ENCODE data around the gene PERCC1.

Gene PERCC1

GRCh38 chr16:1412847-1413246 is 18.0 kb upstream of the PERCC1 start:
- no peak for DNase-seq (ENCODE audit: low spot score)

DNA sequence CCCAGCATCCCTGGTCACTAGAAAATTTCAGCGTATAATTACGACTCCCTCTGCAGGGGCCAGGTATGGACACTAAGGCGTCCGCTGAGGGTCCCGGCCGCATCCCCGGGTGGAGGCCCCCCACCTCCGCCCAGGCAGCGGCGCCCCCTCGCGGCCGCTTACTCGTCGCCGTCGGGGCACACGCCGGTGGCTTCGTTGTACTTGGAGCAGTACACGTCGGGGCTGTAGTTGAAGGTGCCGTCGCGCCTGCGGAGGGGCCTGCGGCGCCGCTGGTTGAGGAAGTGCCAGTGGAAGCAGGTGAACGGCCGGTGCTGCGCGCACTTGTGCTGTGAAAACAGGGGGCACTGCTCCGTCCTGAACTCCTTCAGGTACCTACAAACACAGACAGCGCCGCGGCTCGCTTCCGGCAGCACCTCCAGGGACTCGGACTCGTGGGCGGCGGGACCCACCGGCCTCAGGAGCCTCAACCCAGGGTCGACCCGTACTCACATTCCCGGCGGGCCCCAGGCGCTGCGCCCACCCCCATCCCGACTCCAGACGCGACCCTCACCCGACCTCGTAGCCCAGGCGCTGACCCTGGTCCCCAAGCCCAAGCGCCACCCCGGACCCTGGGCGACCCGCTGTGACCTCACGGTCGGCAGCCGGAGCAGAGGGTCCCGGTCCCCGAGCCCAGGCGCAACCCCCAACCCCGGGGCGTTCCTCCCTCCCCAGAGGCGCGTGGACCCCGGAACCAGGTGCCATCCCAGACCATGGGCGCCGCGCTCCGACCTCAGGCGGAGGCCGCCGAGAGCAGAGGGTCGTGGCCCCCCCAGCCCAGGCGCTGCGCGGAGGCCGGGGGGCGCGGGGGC is 17.0 kb upstream of the PERCC1 start:
- DNase-seq (ENCODE audit: low spot score): peak; percentile 56

GRCh38 chr16:1414532-1415260 is 16.2 kb upstream of the PERCC1 start, which contains the start of gene UNKL:
TSS of gene UNKL (minus strand) at chr16:1414704. CDS start at chr16:1414691, 13 bp downstream.
- DNase-seq (ENCODE audit: low spot score): peak; percentile 53

DNA sequence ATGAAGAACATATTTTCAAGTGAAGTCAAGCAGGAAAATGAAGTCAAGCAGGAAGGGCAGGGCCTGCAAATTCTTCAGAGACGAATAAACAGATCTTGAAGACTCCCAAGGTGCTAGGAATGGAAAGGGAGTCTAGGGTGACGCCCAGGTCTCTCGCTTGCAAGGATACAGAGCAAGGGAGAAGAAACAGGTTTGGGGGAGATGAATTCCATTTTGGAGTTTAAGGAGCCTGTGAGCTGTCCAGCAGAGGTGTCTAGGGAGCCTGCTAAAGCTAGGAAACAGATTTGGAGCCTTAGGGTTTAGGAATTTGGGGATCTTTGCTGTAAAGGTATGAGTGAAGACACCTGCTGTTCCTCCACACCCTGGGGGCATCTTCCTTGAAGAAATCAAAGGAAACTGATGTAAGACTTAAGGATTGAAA is 14.3 kb upstream of the PERCC1 start:
- peak; percentile 52 for DNase-seq (ENCODE audit: low spot score)

DNA sequence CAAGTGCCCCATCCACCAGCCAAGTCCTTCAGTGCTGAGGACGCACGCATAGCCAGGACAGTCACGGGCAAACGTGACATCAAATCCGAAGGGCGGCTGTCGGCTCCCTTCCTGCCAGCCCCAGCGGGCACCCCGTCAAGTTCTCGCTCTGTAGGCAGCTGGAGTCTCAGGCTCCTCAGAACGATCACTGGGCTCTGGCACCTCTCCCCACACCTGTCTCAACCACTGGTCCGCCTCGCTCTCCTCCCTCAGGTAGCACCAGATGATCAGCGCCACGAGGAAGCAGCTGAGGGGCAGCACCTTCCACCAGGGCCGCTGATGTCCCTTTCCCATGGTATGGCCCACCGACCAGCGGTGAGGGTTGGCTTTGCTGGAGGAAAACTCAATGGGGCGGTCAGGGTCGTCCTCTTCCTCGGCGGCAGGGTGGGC is 10.8 kb upstream of the PERCC1 start:
- no peak for DNase-seq (ENCODE audit: low spot score)

GRCh38 chr16:1422076-1422475 is 8.8 kb upstream of the PERCC1 start:
- no peak for DNase-seq (ENCODE audit: low spot score)

DNA sequence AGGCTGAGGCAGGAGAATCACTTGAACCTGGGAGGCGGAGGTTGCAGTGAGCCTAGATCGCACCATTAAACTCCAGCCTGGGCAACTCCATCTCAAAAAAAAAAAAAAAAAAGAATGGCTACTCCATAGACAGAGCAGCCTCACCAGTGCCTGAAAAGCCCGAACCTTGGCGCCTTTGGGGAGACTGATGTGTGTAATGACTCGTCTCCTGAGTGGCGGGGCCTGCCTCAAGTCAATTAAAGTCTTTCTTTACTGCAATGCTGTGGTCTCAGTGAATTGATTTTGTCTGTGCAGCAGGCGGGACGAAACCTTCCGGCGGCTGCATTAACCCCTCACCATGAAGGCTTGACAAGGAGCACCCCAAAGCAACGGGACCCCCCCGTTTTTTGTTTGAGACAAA is 6.8 kb upstream of the PERCC1 start:
- DNase-seq (ENCODE audit: low spot score): no peak

- no peak for DNase-seq (ENCODE audit: low spot score)
Observed at GRCh38 chr16:1425616-1426370, 5.1 kb upstream of the PERCC1 start.

DNA sequence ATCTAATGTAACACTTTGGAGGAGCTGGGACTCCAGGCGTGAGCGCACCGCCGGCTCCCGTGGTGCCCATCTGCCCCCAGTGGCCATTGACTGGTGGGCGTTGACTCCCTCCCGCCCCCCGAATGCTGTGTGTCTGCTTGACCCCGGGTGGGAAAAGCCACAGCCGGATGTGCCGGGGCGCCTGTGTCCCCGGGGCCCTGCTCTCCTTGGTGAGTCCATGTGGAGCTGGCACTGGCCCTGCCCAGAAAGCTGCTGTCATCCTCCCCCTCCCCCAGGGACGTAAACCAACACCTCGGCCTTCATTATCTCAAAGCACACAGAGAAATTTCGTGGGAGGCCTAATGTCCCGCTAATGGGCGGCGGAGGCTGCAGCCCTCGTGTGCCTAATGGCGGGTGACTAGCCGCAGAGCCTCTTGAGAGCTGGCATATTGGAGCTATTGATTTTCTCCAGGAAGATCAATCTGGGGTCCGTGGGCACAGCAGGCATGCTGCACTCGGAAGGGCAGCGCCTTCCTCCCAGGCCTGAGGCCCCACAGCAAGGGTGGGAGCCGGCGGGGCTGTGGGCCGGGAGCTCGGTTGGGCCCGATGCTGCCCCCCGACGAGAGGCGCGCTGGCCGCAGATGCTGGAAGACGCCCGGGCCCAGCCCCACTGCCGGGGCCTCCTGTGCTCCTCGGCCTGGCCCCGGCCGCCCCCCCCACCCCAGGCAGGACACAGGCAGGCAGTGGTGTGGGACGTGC is 4.0 kb upstream of the PERCC1 start:
- no peak for DNase-seq (ENCODE audit: low spot score)

DNA sequence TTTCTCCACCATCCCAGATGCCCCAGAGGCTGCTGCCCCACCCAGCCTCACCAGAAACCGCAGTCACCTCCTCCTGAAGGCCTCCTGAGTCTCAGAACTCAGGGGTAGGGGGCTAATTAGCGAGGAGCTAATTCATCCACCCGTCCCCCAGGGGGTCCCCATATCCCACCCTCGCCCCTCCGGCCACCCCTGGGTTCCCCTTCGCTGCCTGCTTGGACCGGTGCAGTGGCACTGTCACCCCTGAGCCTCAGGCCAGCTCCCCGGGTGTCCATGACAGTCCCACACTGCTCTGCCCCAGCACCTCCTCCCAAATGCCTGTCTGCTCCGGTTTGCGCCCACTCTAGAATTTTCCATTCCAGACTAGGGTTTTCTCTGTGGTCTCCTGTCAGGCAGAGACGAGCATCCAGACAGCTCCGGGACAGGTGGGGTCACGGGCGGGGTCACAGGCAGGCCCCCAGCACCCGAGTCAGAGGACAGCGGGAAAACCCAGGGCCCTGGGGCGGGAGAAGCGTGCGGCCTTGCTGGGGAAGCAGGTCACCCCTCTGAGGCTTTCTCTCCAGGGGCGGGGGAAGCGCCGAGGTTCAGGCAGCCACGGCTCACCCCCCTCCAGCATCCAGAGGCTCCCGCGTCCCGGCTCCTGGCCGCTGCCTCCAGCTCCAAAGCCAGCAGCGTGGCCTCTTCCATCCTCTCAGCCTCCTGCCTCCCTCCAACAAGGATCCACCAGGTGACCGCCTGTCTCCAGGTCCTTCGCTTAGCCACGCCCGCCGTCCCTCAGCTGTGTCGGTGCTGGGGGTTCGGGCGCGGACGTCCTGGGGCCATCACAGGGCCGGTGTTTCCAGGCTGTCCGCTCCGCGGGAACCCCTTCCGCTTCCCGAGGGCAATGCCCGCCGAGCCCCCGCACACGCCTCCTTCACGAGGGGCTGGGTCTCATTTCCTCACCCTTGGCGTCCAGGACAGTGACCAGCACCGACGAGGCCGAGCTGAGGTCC is 3.1 kb upstream of the PERCC1 start:
- DNase-seq (ENCODE audit: low spot score): no peak

GRCh38 chr16:1428511-1428910 is 2.4 kb upstream of the PERCC1 start:
- no peak for DNase-seq (ENCODE audit: low spot score)

DNA sequence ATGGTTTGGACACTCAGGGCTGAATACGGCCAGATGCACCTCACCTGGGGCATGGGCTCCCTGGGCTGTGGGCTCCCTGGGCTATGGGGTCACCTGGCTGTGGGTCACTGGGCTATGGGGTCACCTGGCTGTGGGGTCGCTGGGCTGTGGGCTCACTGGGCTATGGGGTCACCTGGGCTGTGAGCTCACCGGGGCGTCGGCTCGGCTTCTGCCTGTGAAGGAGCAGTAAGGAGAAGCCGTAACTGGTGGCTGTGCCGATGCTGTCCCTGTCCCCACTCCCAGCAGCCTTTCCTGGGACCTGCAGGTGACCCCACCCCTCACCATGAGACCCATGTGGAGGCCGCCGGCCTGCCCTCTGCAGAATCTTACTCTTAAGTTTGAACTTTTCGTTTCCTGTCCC is 1.9 kb upstream of the PERCC1 start:
- DNase-seq (ENCODE audit: low spot score): no peak

DNA sequence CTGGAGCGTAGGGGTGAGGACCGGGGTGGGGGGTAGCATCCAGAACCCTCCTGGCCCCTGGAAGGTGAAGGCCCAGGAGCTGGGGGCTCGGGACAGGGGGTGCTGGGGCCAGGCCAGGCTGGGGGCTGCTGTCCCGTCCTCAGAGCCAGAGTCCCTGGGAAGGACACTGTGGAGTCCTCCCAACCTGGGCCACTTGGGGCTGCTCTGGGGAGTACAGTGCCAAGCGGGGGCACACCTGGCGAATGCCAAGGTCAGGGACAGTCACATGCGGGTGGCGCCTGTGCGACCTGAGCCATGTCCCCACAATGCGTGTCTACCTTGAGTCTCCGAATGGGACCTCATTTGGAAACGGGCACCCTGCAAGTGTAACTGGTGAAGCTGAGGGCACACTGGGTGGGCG is 1.2 kb upstream of the PERCC1 start:
- no peak for DNase-seq (ENCODE audit: low spot score)

DNA sequence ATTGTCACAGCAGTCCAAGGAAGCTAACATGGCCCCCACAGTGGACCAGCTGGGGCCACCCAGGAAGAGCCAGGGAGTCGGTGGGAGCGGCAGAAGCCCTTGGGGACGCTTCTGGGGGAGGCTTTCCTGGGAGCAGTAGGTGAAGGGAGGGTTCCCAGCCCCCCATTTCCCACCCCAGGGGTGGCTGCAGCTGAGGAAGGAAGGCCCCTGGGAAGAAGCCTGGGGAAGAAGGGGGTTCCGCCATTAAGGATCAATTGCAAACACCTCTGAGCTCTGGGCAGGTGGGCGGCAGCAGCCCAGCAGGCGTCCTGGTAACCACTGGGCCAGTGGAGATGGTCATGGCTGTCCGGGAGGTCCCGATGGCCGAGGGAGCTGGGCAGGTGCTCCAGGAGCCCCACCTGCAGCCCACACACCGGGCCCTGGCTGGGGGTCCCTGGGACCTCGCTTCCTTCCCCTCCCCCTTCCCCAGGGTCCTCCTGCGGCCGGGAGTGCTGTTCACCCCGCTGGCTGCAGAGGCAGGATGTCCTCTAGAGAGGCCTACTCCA is 592 bp upstream of the PERCC1 start:
- DNase-seq (ENCODE audit: low spot score): no peak

DNA sequence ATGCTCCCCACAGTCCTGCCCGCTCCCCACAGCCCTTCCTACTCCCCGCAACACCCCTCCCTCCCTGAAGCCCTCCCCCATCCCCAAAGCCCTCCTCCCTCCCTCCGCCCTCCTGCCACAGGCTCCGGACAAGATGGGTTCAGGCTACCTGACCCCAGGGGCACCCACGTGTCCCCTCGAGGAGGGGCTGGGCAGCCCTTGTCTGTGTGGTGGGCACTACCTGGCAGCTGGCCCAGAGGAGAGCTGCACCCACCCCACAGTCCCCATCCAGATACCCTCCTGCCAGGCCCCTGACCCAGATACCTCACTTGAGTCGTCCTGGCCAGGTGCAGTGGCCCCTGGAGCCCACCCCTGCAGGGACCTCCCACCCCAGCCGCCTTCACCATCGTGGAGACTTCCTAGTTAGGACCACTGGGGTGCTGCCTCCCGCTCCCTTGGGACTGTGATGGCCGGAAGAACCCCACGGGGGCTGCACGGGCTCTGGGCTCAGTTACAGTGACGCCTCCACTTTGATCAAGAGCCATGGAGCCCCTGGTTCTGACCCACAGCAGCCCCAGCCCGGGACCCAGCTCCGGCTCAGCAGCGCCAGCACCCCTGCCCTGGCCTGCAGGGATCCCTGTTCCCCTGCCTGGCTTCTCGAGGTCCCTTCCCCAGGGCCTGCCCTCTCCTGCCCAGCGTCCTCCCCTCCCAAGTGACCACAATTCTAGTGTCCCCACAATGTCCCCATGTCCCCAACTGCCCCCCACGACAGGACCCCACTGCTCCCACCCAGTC is 806 bp downstream of the PERCC1 start:
- DNase-seq (ENCODE audit: low spot score): no peak

DNA sequence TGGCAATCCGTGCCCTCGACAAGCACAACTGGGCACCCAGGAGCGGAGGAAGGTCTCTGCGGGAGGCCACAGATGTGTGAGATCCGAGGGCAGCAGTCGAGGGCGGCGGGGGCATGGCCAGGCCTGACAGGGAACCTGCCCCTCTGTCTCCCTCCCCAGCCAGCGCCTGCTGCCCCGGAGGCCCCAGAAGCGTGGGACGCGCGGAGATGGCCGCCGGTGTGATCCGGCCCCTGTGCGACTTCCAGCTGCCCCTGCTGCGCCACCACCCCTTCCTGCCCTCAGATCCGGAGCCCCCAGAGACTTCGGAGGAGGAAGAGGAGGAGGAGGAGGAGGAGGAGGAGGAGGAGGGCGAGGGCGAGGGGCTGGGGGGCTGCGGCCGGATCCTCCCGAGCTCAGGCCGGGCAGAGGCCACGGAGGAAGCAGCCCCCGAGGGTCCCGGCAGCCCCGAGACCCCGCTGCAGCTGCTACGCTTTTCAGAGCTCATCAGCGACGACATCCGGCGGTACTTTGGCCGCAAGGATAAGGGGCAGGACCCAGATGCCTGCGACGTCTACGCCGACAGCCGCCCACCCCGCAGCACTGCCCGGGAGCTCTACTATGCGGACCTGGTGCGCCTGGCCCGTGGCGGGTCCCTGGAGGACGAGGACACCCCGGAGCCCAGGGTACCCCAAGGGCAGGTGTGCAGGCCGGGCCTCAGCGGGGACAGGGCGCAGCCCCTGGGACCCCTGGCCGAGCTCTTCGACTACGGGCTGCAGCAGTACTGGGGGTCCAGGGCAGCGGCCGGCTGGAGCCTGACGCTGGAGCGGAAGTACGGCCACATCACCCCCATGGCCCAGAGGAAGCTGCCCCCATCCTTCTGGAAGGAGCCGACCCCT is 1.7 kb downstream of the PERCC1 start:
- no peak for DNase-seq (ENCODE audit: low spot score)

DNA sequence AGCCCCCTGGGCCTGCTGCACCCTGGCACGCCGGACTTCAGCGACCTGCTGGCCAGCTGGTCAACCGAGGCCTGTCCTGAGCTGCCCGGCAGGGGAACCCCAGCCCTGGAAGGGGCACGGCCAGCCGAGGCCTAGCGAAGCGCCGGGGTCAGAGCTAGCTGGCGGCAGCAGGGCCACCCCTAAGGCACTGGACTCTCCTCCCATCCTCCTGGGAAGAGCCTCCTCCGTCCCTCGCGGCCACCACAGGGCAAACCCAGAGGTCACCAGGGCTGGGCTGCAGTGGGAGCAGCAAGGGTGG is 2.3 kb downstream of the PERCC1 start:
- no peak for DNase-seq (ENCODE audit: low spot score)

DNA sequence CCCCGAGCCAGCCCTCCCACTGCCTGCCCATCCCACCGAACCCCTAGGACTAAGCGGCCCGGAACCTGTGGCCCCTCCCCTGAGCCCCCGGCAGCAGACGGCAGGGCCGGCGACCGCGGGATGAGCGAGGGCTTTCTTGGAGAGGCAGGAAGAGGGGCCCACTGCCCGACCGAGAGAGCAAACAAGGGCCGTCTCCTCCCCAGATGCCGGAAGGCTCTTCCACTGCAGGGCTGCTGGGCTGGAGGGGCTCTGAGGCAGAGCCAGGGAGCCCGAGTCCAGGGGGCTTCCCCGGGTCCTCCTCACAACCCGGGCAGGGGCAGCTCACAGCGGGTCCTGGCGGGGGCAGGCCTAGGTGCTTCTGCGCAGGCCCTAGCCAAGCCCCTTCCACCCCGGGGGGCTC is 2.9 kb downstream of the PERCC1 start:
- DNase-seq (ENCODE audit: low spot score): no peak

All from kidney tubule cell (primary cell).